OCI-LY7 (cell line): ENCODE measurements around the gene PFKFB4. TPM values are rescaled to one million over a fixed set of nuclear protein-coding genes. Genes with fewer than 3 reads are reported as not detected.

Source experiments
- BruUV-seq: library from RNA; stranded (reverse); fragments of 400-500 nt; replicated peaks from 2 replicates; lab custom pipeline; 2021; lab: Mats Ljungman, UMichigan
- CTCF ChIA-PET: fragments of 300-600 bp; sonication (Branson Sonifier 250); formaldehyde crosslinking; loops from one replicate; lab custom pipeline; 2022; ENCODE audit warnings: antibody characterized with exemption; ENCODE audit not compliant: unreplicated experiment; lab: Charles Lee
- POLR2A ChIA-PET: fragments of 300-600 bp; sonication (Branson Sonifier 250); formaldehyde crosslinking; loops from one replicate; lab custom pipeline; 2022; ENCODE audit warnings: antibody characterized with exemption; lab: Charles Lee
- DNase-seq: peaks from one replicate; pipeline ENCODE4 v3.0.0-alpha.2; 2015; ENCODE audit warnings: low spot score
- H2AFZ ChIP-seq: fragments of 200-600 bp; sonication (generic), shearing (Covaris generic); 2 replicates; pipeline ENCODE4 v1.6.1; 2014; ENCODE audit warnings: mild to moderate bottlenecking, antibody characterized with exemption, low read length, moderate library complexity
- H3K27ac ChIP-seq: fragments of 200-600 bp; sonication (generic); 2 replicates; pipeline ENCODE4 v1.5.1; 2014; ENCODE audit warnings: mixed run types, low read depth, mild to moderate bottlenecking, moderate library complexity, low read length, inconsistent platforms; ENCODE audit not compliant: poor library complexity, severe bottlenecking
- H3K36me3 ChIP-seq: fragments of 200-600 bp; sonication (generic); 2 replicates; pipeline ENCODE4 v1.6.1; 2014; ENCODE audit warnings: mild to moderate bottlenecking, antibody characterized with exemption, low read length, moderate library complexity, mixed read lengths; ENCODE audit not compliant: insufficient read depth
- H3K4me1 ChIP-seq: fragments of 200-600 bp; sonication (generic); 2 replicates; pipeline ENCODE4 v1.5.1; 2014; ENCODE audit warnings: mild to moderate bottlenecking, low read length; ENCODE audit not compliant: insufficient read depth, poor library complexity, severe bottlenecking
- H3K4me2 ChIP-seq: fragments of 200-600 bp; sonication (generic); 2 replicates; pipeline ENCODE4 v1.6.1; 2014; ENCODE audit warnings: mild to moderate bottlenecking, low read length
- H3K4me3 ChIP-seq: fragments of 200-600 bp; sonication (generic); 2 replicates; pipeline ENCODE4 v1.5.1; 2014; ENCODE audit warnings: mild to moderate bottlenecking, low read depth, low read length; ENCODE audit not compliant: poor library complexity, severe bottlenecking
- H3K79me2 ChIP-seq: fragments of 200-600 bp; sonication (generic); 2 replicates; pipeline ENCODE4 v1.6.1; 2016; ENCODE audit warnings: low read depth, mild to moderate bottlenecking, low read length, moderate library complexity, mixed read lengths; ENCODE audit not compliant: insufficient read depth
- H3K9me2 ChIP-seq: fragments of 200-600 bp; sonication (generic); 2 replicates; pipeline ENCODE4 v1.6.1; 2016; ENCODE audit warnings: mild to moderate bottlenecking, low read length, mixed read lengths; ENCODE audit not compliant: insufficient read depth
- H3K9me3 ChIP-seq: fragments of 200-600 bp; sonication (generic); 2 replicates; pipeline ENCODE4 v1.6.1; 2014; ENCODE audit warnings: mild to moderate bottlenecking, mixed run types, low read length, mixed read lengths
- H4K20me1 ChIP-seq: fragments of 200-600 bp; sonication (generic); 2 replicates; pipeline ENCODE4 v1.6.1; 2014; ENCODE audit warnings: mild to moderate bottlenecking, antibody characterized with exemption, low read length, moderate library complexity, mixed read lengths; ENCODE audit not compliant: insufficient read depth
- CTCF ChIP-seq: fragments of 200-600 bp; sonication (generic); conservative IDR thresholded peaks from 2 replicates; pipeline ENCODE4 v1.5.1; 2014; ENCODE audit warnings: mild to moderate bottlenecking, antibody characterized with exemption, low read length, moderate library complexity, mixed read lengths
- EZH2phosphoT487 ChIP-seq: fragments of 200-600 bp; sonication (generic); IDR thresholded peaks from 2 replicates; pipeline ENCODE4 v1.6.1; 2018; ENCODE audit warnings: low read depth, borderline replicate concordance, mild to moderate bottlenecking, mixed run types, antibody characterized with exemption, low read length, moderate library complexity, mixed read lengths
- intact Hi-C: fragments of 100-400 bp; cut with micrococcal nuclease; formaldehyde crosslinking; loops from one replicate; pipeline ENCODE4 v1.10.0; 2022; ENCODE audit not compliant: unreplicated experiment
- total RNA-seq, 2 experiments: library from RNA; depleted of rRNA in 1 of 2; stranded (reverse); fragments of >200 nt in 1 of 2; shearing (Covaris generic) in 1 of 2; gene quantifications; 2 replicates each; pipeline ENCODE4 v1.2.3, GENCODE V29; 2014 to 2022

PFKFB4 gene
- total RNA-seq, 2 experiments from 2014 or later: 5.0 to 29.0 TPM

- Histone ChIP-seq H3K79me2 (no peaks in the 10 kb centered on the region), H2AFZ (no peak overlapping the region), H3K4me1 (no peaks in the 10 kb centered on the region), H3K4me2 (no peak overlapping the region), H3K27ac (no peak overlapping the region), H3K36me3 (no peaks in the 10 kb centered on the region), H3K4me3 (no peak overlapping the region), H3K9me3 (no peaks in the 10 kb centered on the region), H3K9me2 (no peaks in the 10 kb centered on the region), H4K20me1 (no peaks in the 10 kb centered on the region)
- intact Hi-C loops: no loop called here
- no peak for DNase-seq
- no TSS peak for BruUV-seq
- ChIA-PET CTCF (no interaction called here), POLR2A (no interaction called here)
- TF ChIP-seq CTCF (no peak), EZH2phosphoT487 (no peak)
Measured at GRCh38 chr3:48502728-48503168, 53.9 kb downstream of the PFKFB4 start.

GRCh38 chr3:48502121-48502520 lies 54.5 kb downstream of the PFKFB4 start:
- no peak for TF ChIP-seq EZH2phosphoT487
- H3K4me3 ChIP-seq: no peak overlapping the region
- no peak overlapping the region for H3K27ac ChIP-seq
- intact Hi-C loops: no loop called here
- H3K4me2 ChIP-seq: no peak overlapping the region
- H3K9me3 ChIP-seq: no peaks in the 10 kb centered on the region
- ChIA-PET CTCF (no interaction called here), POLR2A (no interaction called here)
- H3K9me2 ChIP-seq: no peaks in the 10 kb centered on the region
- no peaks in the 10 kb centered on the region for H4K20me1 ChIP-seq
- BruUV-seq: no TSS peak
- no peaks in the 10 kb centered on the region for H3K4me1 ChIP-seq
- H2AFZ ChIP-seq: no peak overlapping the region
- H3K36me3 ChIP-seq: no peaks in the 10 kb centered on the region
- DNase-seq: no peak
- H3K79me2 ChIP-seq: no peaks in the 10 kb centered on the region

GRCh38 chr3:48501196-48501595 lies 55.4 kb downstream of the PFKFB4 start:
- H3K9me3 ChIP-seq: no peaks in the 10 kb centered on the region
- no peak overlapping the region for H3K27ac ChIP-seq
- no peaks in the 10 kb centered on the region for H3K9me2 ChIP-seq
- POLR2A ChIA-PET: interaction anchor here (0.9 kb wide), 1 partner anchor 12 kb away, joined by 3 read pairs; no protein-coding TSS in a partner anchor
- intact Hi-C loops: no loop called here
- no peaks in the 10 kb centered on the region for H4K20me1 ChIP-seq
- H3K4me2 ChIP-seq: no peak overlapping the region
- no peak for DNase-seq
- CTCF ChIA-PET: no interaction called here
- no peak overlapping the region for H3K4me3 ChIP-seq
- BruUV-seq: no TSS peak
- H3K4me1 ChIP-seq: no peaks in the 10 kb centered on the region
- no peaks in the 10 kb centered on the region for H3K36me3 ChIP-seq
- H2AFZ ChIP-seq: no peak overlapping the region
- no peak for TF ChIP-seq CTCF
- no peak for TF ChIP-seq EZH2phosphoT487
- no peaks in the 10 kb centered on the region for H3K79me2 ChIP-seq
